Endothelial cell (in vitro differentiated cells): ENCODE results near the gene HIF1A. TPM values are rescaled to one million over a fixed set of nuclear protein-coding genes. Genes with fewer than 3 reads are reported as not detected.

Source experiments
- DNase-seq: peaks from one replicate; pipeline ENCODE4 v3.0.0; 2021; ENCODE audit warnings: low spot score
- H3K27ac Mint-ChIP-seq: one replicate; pipeline ENCODE4 v1.8.0; 2021; ENCODE audit warnings: mixed read lengths, inconsistent platforms; ENCODE audit not compliant: unreplicated experiment
- H3K27me3 Mint-ChIP-seq: one replicate; pipeline ENCODE4 v1.8.0; 2021; ENCODE audit warnings: mild to moderate bottlenecking, moderate library complexity, mixed read lengths, inconsistent platforms; ENCODE audit not compliant: unreplicated experiment
- H3K36me3 Mint-ChIP-seq: one replicate; pipeline ENCODE4 v1.8.0; 2021; ENCODE audit warnings: mild to moderate bottlenecking, low read depth, mixed read lengths, inconsistent platforms; ENCODE audit not compliant: unreplicated experiment
- H3K4me1 Mint-ChIP-seq: one replicate; pipeline ENCODE4 v1.8.0; 2021; ENCODE audit warnings: mild to moderate bottlenecking, mixed read lengths, inconsistent platforms; ENCODE audit not compliant: unreplicated experiment
- H3K4me3 Mint-ChIP-seq: one replicate; pipeline ENCODE4 v1.8.0; 2021; ENCODE audit warnings: mild to moderate bottlenecking, mixed read lengths, inconsistent platforms; ENCODE audit not compliant: unreplicated experiment
- H3K9me3 Mint-ChIP-seq: one replicate; pipeline ENCODE4 v1.8.0; 2021; ENCODE audit warnings: mixed read lengths, inconsistent platforms; ENCODE audit not compliant: unreplicated experiment
- CTCF ChIP-seq: fragments of 200-600 bp; sonication (generic); IDR thresholded peaks from one replicate; pipeline ENCODE4 v1.5.0; 2021; ENCODE audit warnings: antibody characterized with exemption; ENCODE audit not compliant: unreplicated experiment
- total RNA-seq: library from RNA; stranded (reverse); fragmentation: NEBNext Ultra II Directional; extraction: Animal tissue kit (Norgen Biotek cat#: 25700); gene quantifications from one replicate; pipeline ENCODE4 v1.2.1, GENCODE V29; 2021; ENCODE audit not compliant: unreplicated experiment

The HIF1A gene
- total RNA-seq, 1 donor from 2014 or later, result 203 TPM

GRCh38 chr14:61764342-61765122 is 69.2 kb downstream of the HIF1A start:
- H3K4me1 Mint-ChIP-seq, result peaks cover 20% of the 10 kb centered on the region
- H3K9me3 Mint-ChIP-seq, result no peaks in the 10 kb centered on the region
- H3K36me3 Mint-ChIP-seq, result peaks cover 3% of the 10 kb centered on the region
- no peak overlapping the region for H3K27ac Mint-ChIP-seq
- DNase-seq, result no peak
- no peak for TF ChIP-seq CTCF
- peak overlapping the region; percentile 16 for H3K4me3 Mint-ChIP-seq
- peaks cover under 1% of the 10 kb centered on the region for H3K27me3 Mint-ChIP-seq

- Mint-ChIP-seq H3K27me3 (no peaks in the 10 kb centered on the region), H3K9me3 (no peaks in the 10 kb centered on the region), H3K27ac (no peak overlapping the region), H3K4me1 (peaks cover 20% of the 10 kb centered on the region), H3K4me3 (no peak overlapping the region), H3K36me3 (peaks cover 8% of the 10 kb centered on the region)
- TF ChIP-seq CTCF, result no peak
- no peak for DNase-seq
Observed at GRCh38 chr14:61765225-61765943, 70.1 kb downstream of the HIF1A start.

GRCh38 chr14:61766151-61766550 is 70.8 kb downstream of the HIF1A start:
- DNase-seq, result no peak
- no peak overlapping the region for H3K27ac Mint-ChIP-seq

GRCh38 chr14:61768240-61768639 is 72.9 kb downstream of the HIF1A start:
- no peak overlapping the region for H3K27ac Mint-ChIP-seq
- H3K4me1 Mint-ChIP-seq, result peaks cover 15% of the 10 kb centered on the region
- H3K36me3 Mint-ChIP-seq, result peaks cover 14% of the 10 kb centered on the region
- DNase-seq, result no peak
- no peak overlapping the region for H3K4me3 Mint-ChIP-seq
- no peaks in the 10 kb centered on the region for H3K27me3 Mint-ChIP-seq
- no peak for TF ChIP-seq CTCF
- H3K9me3 Mint-ChIP-seq, result no peaks in the 10 kb centered on the region

More at GRCh38 chr14:61766151-61766550, 70.8 kb downstream of the HIF1A start:
- peak overlapping the region; percentile 10 for H3K4me3 Mint-ChIP-seq
- H3K27me3 Mint-ChIP-seq, result no peaks in the 10 kb centered on the region
- peaks cover 20% of the 10 kb centered on the region for H3K4me1 Mint-ChIP-seq
- TF ChIP-seq CTCF, result no peak
- peaks cover 8% of the 10 kb centered on the region for H3K36me3 Mint-ChIP-seq
- no peaks in the 10 kb centered on the region for H3K9me3 Mint-ChIP-seq

- TF ChIP-seq CTCF, result no peak
- no peaks in the 10 kb centered on the region for H3K27me3 Mint-ChIP-seq
- no peaks in the 10 kb centered on the region for H3K9me3 Mint-ChIP-seq
- no peak for DNase-seq
- H3K4me3 Mint-ChIP-seq, result no peak overlapping the region
- H3K4me1 Mint-ChIP-seq, result peaks cover 11% of the 10 kb centered on the region
- no peak overlapping the region for H3K27ac Mint-ChIP-seq
- H3K36me3 Mint-ChIP-seq, result peaks cover 16% of the 10 kb centered on the region
Observed at GRCh38 chr14:61769893-61770292, 74.6 kb downstream of the HIF1A start.
